Thyroid gland (tissue), 4 donors: Measurements from ENCODE around the gene GRIA1. TPM values are rescaled to one million over a fixed set of nuclear protein-coding genes. Genes with fewer than 3 reads are reported as not detected.
A peak's percentile ranks its signal among the peaks of the same experiment; 100 is the strongest.

Source experiments
- DNase-seq, 2 donors: peaks; one replicate each; pipeline ENCODE4 v3.0.0-alpha.2; 2019
- H3K27ac ChIP-seq, 3 donors: fragments of 200-600 bp; sonication (generic); 1 replicate in 2 of 3; 2 replicates in 1 of 3; pipeline ENCODE4 v1.5.1; 2016 to 2019; ENCODE audit warnings: mild to moderate bottlenecking in 1 of 3, moderate library complexity in 1 of 3
- H3K27me3 ChIP-seq: fragments of 200-600 bp; sonication (generic); one replicate; pipeline ENCODE4 v1.5.1; 2019
- H3K36me3 ChIP-seq, 2 donors: fragments of 200-600 bp; sonication (generic); one replicate each; pipeline ENCODE4 v1.5.1; 2016 to 2019
- H3K4me1 ChIP-seq, 2 donors: fragments of 200-600 bp; sonication (generic); one replicate each; pipeline ENCODE4 v1.5.1; 2017 to 2019
- H3K4me3 ChIP-seq, 3 donors: fragments of 200-600 bp; sonication (generic); replicated peaks in 1 of 3; 1 replicate in 2 of 3; 2 replicates in 1 of 3; pipeline ENCODE4 v1.5.1; 2016; ENCODE audit warnings: mild to moderate bottlenecking in 1 of 3
- H3K9me3 ChIP-seq: fragments of 200-600 bp; sonication (generic); one replicate; pipeline ENCODE4 v1.5.1; 2017
- POLR2A ChIP-seq, 2 donors: fragments of 450-650 bp; IDR thresholded peaks; one replicate each; pipeline ENCODE4 v1.6.1; 2017; ENCODE audit warnings: antibody characterized with exemption in 2 of 2, mild to moderate bottlenecking in 2 of 2, moderate library complexity in 1 of 2
- WGBS, 2 donors: methylation state at CpG; one replicate each; pipeline ENCODE4 v1.1.5; 2017; 5-methylcytosine and 5-hydroxymethylcytosine counted together
- intact Hi-C: fragments of 100-400 bp; cut with DNase I; formaldehyde crosslinking; loops from one replicate; pipeline ENCODE4 v1.15.1; 2023
- total RNA-seq, 4 donors: library from RNA; depleted of rRNA; stranded (reverse); fragments of >200 nt; gene quantifications; one replicate each; pipeline ENCODE4 v1.2.3, GENCODE V29; 2016
- TF ChIP-seq, protein P1 (sequence below), 6 experiments: fragments of 200-600 bp in 3 of 6; fragments of 450-650 bp in 3 of 6; sonication (generic) in 3 of 6; IDR thresholded peaks; one replicate each; pipeline ENCODE4 v1.5.1; 2016 to 2019; ENCODE audit warnings: antibody characterized with exemption in 6 of 6, mild to moderate bottlenecking in 2 of 6, inconsistent platforms in 1 of 6, moderate library complexity in 1 of 6

Gene GRIA1
- 1 to 10 TPM in 1 of 4 donors, under 1 TPM in 3; 0.21 to 2.6 (median 0.79) TPM for total RNA-seq

DNA sequence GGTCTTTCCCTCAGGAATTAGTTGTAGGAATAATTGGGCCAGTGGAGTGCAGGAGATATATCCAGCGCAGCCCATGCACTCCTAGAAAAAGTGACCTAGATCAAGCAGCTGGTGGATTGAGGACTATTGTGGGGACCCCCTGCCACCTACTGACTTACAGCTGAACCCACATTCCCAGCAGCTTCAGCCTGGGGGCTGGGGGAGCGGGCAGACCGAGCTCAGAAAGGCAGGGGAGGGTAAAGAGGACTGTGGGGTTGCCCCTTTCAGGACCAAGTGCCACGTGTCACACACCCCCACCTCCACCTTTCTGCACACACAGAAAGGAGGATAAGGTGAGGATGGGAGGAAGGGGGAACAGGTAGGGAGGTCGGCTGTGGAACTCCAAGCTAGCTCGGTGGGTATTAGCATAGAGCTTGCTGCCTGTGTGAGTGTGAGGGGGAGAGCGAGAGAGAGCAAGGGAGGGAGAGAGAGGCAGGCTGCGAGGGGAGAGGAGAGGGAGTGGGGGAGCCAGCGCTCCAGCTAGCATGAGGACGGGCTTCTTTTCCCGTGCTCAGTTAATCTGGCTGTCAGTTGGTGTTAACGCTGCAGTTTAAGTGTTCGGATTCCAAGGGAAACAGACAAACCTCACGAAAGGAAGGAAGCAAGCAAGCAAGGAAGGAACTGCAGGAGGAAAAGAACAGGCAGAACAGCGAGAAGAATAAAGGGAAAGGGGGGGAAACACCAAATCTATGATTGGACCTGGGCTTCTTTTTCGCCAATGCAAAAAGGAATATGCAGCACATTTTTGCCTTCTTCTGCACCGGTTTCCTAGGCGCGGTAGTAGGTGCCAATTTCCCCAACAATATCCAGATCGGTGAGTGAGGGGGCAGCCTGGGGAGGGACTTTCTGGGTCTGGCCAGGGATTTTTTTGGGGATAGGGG is at the start of gene GRIA1:
Gene GRIA1 (plus strand): TSS at position 553 of the 920 bp plus-strand sequence.
- DNase-seq, result no peak
- 8 to 11% methylated on average over 20 of the region's 20 CpGs for WGBS, 2 donors
- TF ChIP-seq, protein P1, sequence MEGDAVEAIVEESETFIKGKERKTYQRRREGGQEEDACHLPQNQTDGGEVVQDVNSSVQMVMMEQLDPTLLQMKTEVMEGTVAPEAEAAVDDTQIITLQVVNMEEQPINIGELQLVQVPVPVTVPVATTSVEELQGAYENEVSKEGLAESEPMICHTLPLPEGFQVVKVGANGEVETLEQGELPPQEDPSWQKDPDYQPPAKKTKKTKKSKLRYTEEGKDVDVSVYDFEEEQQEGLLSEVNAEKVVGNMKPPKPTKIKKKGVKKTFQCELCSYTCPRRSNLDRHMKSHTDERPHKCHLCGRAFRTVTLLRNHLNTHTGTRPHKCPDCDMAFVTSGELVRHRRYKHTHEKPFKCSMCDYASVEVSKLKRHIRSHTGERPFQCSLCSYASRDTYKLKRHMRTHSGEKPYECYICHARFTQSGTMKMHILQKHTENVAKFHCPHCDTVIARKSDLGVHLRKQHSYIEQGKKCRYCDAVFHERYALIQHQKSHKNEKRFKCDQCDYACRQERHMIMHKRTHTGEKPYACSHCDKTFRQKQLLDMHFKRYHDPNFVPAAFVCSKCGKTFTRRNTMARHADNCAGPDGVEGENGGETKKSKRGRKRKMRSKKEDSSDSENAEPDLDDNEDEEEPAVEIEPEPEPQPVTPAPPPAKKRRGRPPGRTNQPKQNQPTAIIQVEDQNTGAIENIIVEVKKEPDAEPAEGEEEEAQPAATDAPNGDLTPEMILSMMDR (IDR thresholded peaks at IDR 0.05), result no peak
- TF ChIP-seq POLR2A (IDR thresholded peaks at IDR 0.05), result no peak
- H3K36me3 ChIP-seq, result no peaks in the 10 kb centered on the region
- intact Hi-C loops, result no loop called here
- H3K9me3 ChIP-seq, result no peaks in the 10 kb centered on the region
- H3K4me1 ChIP-seq, result no peaks in the 10 kb centered on the region
- no peak within 1 kb of the TSS for H3K27ac ChIP-seq
- no peak within 1 kb of the TSS for H3K4me3 ChIP-seq
- H3K27me3 ChIP-seq, result no peaks in the 10 kb centered on the region

DNA sequence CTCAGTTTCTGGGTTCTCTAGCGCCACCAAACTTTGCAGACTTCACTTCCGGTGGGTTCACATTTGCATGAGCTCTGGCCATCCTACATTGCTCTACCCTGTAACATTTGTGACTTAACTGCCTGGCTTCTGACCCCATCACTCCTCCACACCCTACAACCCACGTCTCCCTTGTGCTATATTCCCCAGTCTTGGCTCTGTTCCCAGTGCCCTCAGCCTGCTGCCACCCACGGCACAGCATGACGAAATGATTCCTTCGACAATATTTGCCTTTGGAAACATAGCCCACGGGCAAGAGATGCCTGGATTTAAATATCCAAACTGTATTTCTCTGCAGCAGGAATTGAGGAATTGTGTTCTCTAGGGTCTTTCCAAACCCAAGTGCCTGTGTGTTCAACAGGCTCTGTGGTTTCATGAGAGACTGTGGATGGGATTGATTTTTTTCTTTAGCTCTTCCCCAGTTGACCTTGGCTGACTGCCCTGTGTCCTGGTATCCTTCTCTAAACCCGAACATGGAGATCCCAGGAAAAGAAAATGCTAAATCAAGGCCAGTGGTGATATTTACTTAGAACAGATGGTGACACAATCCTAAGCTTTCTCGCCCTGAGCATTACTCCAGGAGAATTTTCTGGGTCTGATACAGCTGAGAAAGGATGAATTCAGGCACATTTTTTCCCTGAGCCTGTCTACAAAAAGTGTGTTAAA is 44.4 kb upstream of the GRIA1 start:
- 33 to 43% methylated on average over 9 of the region's 9 CpGs for WGBS, 2 donors
- H3K27ac ChIP-seq, result no peak overlapping the region

GRCh38 chr5:153447534-153447933 is 42.9 kb upstream of the GRIA1 start:
- no peaks in the 10 kb centered on the region for H3K4me1 ChIP-seq
- no peaks in the 10 kb centered on the region for H3K27me3 ChIP-seq
- no peaks in the 10 kb centered on the region for H3K9me3 ChIP-seq
- 74 to 77% methylated on average over 8 of the region's 8 CpGs for WGBS, 2 donors
- no peak for TF ChIP-seq POLR2A (IDR thresholded peaks at IDR 0.05)
- TF ChIP-seq, protein P1 (IDR thresholded peaks at IDR 0.05), result no peak
- no peak overlapping the region for H3K4me3 ChIP-seq
- no peak for DNase-seq
- H3K27ac ChIP-seq, result no peak overlapping the region
- intact Hi-C loops, result no loop called here
- no peaks in the 10 kb centered on the region for H3K36me3 ChIP-seq

More for the DNA sequence above, 44.4 kb upstream of the GRIA1 start:
- no peak for TF ChIP-seq POLR2A (IDR thresholded peaks at IDR 0.05)
- TF ChIP-seq, protein P1 (IDR thresholded peaks at IDR 0.05), result no peak
- peak in 1 of 2 donors; percentile 2 for DNase-seq
- Histone ChIP-seq H3K4me1 (no peaks in the 10 kb centered on the region), H3K36me3 (no peaks in the 10 kb centered on the region), H3K27me3 (no peaks in the 10 kb centered on the region), H3K4me3 (no peak overlapping the region), H3K9me3 (no peaks in the 10 kb centered on the region)
- intact Hi-C loops, result no loop called here

- 15 to 56% methylated on average over 2 of the region's 2 CpGs for WGBS, 2 donors
- H3K4me1 ChIP-seq, result no peaks in the 10 kb centered on the region
- no peak overlapping the region for H3K27ac ChIP-seq
- H3K9me3 ChIP-seq, result no peaks in the 10 kb centered on the region
- no peaks in the 10 kb centered on the region for H3K27me3 ChIP-seq
- DNase-seq, result no peak
- intact Hi-C loops, result no loop called here
- TF ChIP-seq, protein P1 (IDR thresholded peaks at IDR 0.05), result no peak
- TF ChIP-seq POLR2A (IDR thresholded peaks at IDR 0.05), result no peak
- no peaks in the 10 kb centered on the region for H3K36me3 ChIP-seq
- no peak overlapping the region for H3K4me3 ChIP-seq
These were observed 34.1 kb upstream of the GRIA1 start for GRCh38 chr5:153456354-153456753.

GRCh38 chr5:153456993-153457392 is 33.5 kb upstream of the GRIA1 start:
- TF ChIP-seq POLR2A (IDR thresholded peaks at IDR 0.05), result no peak
- TF ChIP-seq, protein P1 (IDR thresholded peaks at IDR 0.05), result no peak
- intact Hi-C loops, result no loop called here

More at GRCh38 chr5:153456993-153457392, 33.5 kb upstream of the GRIA1 start:
- Histone ChIP-seq H3K27me3 (no peaks in the 10 kb centered on the region), H3K4me3 (no peak overlapping the region), H3K4me1 (no peaks in the 10 kb centered on the region), H3K36me3 (no peaks in the 10 kb centered on the region), H3K9me3 (no peaks in the 10 kb centered on the region), H3K27ac (no peak overlapping the region)
- 91 to 100% methylated on average over 1 of the region's 1 CpG for WGBS, 2 donors
- no peak for DNase-seq
